GM19239 (cell line): ENCODE data around the gene PDLIM1.
A peak's percentile ranks its signal among the peaks of the same experiment; 100 is the strongest.

ENCODE experiments used
- DNase-seq: peaks from one replicate; pipeline ENCODE4 v3.0.0; 2011; ENCODE audit warnings: low spot score; ENCODE audit not compliant: insufficient read length
- FAIRE-seq: peaks from 2 replicates; lab custom pipeline; 2011; peaks lifted over from hg19 to GRCh38; lab: Jason Lieb, UNC

PDLIM1 gene

DNA sequence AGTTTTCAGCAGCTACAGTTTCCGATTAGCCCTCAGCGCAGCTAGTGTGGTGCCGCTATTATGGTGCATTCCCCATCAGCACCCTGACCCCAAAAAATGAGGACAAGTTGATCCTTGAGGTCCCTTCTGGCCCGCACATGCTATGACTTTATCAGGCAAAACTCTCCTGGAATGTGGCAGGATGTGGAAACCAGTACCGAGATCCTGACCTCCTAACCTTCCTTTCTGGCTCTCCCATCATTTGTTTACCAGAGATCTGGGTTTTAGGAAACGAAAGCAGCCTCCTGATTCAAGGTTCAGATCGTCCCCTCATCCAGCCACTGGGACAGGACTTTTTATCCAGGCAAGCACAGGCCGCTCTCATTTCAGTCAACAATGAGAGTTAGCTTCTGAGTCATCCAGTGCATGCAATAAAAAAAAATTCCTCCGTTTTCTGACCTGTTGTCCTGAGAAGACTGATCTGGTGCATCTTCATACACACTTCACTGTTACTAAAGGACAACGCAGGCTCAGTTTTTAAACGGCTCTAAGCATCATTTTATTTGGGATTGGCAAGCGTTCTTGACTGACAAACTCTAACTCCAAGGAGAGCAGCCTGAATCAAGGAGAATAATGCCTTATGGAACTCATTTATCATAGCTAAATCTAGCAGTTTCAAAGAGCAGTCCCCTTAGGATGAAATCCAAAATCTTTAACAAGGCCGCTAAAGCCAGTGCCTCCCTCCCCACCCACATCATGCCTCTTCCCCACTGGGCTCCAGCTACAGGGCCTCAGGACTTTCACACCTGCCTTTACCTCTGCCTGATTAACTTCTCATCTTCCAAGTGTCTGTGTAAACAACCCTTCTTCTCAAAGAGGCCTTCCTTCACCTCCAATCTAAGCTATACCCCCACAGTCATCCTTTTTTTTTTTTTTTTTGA lies 17.1 kb downstream of the PDLIM1 start:
- no peak for FAIRE-seq
- no peak for DNase-seq

DNA sequence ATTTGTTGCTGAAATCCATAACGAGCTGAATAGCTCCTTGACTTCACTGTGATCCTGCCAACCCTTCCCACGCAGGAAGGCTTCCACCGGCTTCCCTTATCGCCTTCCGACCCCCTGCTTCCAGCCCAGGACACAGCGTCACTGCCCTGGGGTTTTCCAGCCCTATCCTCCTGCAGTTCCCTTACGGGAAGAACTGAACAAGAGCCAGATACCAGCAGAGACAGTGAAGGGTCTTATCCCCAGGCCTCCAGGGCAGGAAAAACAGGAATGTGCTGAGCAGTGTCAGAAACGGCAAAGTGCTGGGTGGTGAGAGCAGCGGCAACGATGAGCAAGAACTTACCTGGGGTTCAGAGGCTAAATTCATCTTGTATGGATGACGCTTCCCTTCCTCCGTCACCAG lies 22.4 kb downstream of the PDLIM1 start:
- FAIRE-seq, result no peak
- no peak for DNase-seq

DNA sequence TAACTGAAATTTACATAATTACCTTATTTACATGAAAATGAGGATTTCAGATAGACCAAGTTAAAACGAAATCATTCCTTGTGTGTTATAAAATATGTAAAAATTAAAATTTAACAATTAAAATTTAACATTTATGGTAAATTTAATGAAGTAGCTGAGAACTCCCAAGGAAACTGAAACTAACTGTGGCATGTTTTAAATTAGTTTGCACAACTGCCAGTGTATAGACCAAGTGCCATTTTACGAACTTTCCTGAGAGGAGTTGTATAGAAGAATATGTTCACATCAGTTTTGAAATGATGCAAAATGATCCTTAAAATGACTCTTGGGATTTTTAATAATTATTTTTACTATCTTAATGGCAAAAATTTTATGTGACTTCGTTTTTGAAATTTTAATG lies 23.6 kb downstream of the PDLIM1 start:
- DNase-seq (no peak), FAIRE-seq (no peak)

DNA sequence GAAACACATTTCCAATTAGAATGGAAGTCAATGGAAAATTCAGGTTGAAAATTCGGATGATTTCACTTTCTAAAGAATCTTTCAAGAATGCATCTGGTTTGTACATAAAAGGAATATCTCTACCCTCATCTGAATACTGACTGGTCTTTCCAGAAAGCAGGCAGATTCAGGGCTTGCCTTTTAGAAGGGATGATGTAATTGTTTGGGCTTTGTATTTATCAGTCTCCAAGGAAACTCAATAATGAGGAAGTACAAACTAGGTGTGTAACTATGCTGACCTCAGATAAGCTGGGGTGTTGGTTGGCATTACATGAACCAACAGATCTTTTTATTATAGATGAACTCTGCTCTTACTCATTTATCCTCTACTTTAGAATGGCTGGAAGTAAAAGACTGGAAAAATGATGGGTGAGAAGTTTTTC lies 24.1 kb downstream of the PDLIM1 start:
- FAIRE-seq (peak; percentile 45), DNase-seq (peak; percentile 31)

DNA sequence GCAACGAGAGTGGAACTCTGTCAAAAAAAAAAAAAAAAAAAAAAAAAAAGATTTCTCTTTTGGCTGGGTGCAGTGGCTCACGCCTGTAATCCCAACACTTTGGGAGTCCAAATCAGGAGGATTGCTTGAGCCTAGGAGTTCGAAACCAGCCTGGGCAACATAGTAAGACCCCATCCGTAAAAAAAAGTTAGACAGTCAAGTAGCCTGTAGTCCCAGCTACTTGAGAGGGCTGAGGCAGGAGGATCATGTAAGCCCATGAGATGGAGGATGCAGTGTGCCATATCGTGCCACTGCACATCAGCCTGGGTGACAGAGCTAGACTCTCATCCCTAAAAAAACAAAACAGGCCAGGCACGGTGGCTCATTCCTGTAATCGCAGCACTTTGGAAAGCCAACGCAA lies 25.2 kb downstream of the PDLIM1 start:
- no peak for FAIRE-seq
- DNase-seq, result no peak

DNA sequence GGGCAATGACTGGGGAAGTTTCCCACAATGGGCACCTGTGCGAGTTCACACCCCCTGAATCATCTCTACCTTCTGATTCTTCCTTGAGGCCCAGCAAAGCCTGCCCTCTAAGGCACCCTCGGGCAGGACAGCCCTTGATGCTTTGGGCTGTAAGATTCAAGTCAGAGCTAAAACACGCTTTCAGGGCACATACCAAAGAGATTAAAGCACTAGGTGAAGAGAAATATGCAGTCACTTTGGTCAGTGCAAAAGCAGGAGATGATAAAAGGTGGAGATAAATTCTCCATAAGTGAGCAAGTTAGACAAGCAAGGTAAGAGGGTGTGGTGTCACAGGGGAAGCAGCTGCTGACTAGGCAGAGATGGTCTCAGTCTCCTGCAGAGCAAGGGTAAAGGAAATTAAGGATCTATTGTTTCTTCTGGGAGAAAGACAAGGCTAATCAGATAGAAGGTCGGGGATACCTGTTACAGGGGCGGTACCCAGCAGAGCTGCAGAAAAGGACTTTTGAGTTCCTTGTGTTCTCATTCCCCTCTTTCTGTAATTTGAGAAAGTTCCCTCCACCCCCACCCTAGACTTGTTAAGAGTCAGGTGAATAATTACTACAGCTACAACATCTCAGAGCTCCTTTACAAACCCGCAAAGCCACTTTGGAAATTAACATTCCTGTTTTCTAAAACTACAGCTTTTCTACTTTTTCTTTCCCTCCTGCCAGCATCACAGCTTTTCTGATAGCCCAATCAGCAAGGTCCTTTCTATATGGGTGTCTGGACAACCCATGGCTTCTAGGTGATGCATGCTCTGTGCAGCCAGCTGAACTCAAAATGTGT lies 26.4 kb downstream of the PDLIM1 start:
- FAIRE-seq, result no peak

DNA sequence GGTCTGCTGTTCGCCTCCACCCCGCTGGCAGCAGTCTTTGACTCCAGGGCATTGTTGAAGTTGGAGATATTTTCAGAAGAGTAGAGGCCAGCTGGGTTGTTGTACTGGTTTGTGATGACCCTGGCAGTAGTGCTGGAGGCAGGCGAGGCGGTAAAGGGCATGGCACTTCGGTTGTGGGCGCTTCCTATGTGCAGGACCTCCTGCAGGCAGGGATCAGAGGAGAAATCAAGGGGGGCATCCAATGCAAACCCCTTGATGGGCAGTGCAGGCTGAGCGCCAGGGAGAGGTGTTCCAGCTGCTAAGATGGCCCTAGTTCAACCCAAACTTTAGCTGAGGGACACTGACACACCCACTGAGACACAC lies 27.0 kb downstream of the PDLIM1 start:
- DNase-seq (no peak), FAIRE-seq (no peak)

More for the DNA sequence above, 26.4 kb downstream of the PDLIM1 start:
- DNase-seq, result no peak

DNA sequence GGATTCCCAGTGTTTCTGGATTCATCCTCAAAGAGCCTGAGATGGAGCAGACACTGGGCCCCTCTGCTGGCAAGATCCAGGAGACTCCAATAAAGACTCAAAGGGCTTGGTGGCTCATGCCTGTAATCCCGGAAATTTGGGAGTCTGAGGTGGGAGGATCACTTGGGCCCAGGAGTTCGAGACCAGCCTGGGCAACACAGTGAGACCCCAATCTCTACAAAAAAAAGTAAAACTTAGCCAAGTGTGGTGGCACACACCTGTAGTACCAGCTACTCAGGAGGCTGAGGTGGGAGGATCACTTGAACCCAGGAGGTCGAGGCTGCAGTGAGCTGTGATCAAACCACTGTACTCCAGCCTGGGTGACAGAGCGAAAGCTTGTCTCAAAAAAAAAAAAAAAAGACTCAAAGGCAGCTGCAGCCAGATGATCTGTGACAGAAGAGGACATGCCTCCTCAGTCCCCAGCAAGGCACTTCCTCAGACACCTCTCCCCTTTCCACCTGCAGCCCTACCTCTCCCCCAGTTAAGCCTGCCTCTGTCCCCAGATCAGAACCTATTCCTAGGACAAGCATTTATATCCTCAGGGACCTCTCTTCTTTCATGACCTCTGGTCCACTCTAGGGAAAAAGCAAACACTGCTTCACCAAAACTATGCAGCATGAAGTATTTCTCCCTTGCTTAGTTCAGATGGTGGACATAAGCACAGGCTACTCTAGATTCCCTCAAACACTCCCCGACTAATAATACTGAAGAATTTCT lies 27.9 kb downstream of the PDLIM1 start:
- no peak for DNase-seq
- no peak for FAIRE-seq

DNA sequence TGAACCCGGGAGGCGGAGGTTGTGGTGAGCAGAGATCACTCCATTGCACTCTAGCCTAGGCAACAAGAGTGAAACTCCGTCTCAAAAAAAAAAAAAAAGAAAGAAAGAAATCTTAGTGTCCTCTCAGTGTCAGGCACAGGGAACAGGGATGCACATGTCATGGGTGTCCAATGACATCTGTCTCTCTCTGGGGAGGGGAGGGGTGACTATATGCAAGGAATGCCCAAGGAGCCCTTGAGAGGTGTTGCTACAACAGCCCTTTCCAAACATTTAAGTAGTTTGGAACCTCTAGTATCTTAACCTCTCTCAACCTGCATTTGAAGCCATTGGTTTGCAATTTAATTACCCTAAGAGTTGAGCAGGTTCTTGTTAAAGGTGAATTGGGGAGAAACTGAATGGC lies 28.9 kb downstream of the PDLIM1 start:
- no peak for DNase-seq
- FAIRE-seq, result no peak

DNA sequence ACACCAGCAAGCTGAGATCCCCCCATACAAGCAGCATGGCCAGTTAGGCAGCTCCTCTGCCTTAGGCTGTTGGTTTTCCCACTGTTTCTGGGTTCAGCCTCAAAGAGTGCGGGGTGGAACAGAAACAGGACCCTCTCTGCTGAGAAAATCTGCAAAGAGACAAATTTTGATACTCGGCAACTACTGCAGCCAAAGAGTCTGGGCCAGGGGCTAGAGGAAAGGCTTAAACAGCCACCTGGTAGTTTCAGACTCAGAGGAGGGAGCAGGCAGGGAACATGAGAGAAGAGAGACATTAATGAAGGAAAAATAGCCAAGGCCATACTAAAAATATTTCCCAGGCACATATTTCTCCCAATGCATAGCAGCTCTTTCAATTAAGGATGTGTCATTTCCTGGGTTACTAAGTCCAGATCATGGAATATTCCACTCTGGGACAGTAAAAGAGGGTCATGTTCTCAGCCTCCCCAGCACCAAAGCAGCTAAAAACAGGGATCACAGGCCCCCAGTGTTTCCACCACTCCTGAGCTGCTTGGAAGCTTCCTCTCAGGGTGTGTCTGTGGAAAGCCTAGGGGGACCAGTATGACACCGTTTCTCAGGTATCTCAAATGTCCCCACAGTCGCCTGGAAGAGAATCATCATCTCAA lies 29.8 kb downstream of the PDLIM1 start:
- FAIRE-seq, result no peak
- DNase-seq, result no peak

DNA sequence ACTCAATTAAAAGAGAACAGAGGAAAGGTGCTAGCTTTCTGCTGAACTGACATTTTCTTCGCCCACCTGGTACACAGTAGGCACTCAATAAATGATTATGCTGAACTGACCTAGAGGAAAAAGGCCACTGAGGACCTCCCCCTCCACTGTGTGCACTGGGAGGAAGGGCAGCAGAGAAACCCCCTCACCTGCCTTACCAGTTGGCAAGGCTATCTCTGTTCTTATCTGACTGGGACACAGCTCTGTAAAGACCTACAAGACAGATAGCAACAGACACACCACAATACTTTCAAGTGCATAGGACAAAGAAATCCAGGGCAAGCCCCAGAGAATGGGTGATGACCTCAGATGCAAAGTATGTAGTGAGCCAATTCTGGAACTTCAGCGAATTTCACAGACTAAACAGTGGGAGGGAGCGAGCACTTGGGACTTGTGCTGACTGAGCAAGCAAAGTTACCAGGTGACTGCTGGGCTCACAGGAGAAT lies 30.4 kb downstream of the PDLIM1 start:
- no peak for DNase-seq
- FAIRE-seq, result no peak

DNA sequence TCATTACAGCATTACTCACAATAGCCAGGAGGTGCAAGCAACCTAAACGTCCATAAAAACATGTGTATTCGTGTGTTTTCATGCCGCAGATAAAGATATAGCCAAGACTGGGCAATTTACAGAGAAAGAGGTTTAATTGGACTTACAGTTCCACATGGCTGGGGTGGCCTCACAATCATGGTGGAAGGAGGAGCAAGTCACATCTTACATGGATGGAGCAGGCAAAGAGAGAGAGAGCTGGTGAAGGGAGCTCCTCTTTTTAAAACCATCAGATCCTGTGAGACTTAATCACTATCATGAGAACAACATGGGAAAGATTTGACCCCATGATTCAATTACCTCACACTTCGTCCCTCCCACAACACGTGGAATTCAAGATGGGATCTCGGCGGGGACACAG lies 33.0 kb downstream of the PDLIM1 start:
- DNase-seq (no peak), FAIRE-seq (no peak)

DNA sequence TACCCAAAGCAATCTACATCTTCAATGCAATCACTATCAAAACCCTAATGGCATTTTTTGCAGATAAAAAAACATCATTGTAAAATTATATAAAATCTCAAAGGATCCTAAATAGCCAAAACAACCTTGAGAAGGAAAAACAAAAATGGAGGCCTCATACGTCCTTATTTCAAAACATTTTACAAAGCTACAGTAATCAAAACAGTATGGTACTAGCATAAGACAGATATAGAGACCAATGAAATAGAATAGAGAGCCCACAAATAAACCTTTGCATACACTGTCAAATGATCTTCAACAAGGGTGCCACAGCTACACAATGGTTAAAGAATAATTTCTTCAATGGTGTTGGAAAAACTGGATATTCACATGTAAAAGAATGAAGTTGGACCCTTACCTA lies 34.5 kb downstream of the PDLIM1 start:
- no peak for DNase-seq
- peak; percentile 23 for FAIRE-seq

DNA sequence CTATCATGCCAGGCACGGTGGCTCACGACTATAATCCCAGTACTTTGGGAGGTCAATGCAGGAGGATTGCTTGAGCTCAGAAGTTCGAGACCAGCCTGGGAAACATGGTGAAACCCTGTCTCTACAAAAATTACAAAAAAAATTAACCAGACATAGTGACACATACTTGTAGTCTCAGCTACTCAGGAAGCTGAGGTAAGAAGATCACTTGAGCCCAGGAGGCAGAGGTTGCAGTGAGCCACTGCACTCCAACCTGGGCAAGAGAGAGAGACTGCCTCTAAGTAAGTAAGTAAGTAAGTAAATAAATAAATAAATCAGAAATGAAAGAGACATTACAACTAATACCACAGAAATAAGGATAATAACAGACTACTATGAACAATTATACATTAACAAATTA lies 36.2 kb downstream of the PDLIM1 start:
- DNase-seq, result no peak
- FAIRE-seq, result peak; percentile 72

DNA sequence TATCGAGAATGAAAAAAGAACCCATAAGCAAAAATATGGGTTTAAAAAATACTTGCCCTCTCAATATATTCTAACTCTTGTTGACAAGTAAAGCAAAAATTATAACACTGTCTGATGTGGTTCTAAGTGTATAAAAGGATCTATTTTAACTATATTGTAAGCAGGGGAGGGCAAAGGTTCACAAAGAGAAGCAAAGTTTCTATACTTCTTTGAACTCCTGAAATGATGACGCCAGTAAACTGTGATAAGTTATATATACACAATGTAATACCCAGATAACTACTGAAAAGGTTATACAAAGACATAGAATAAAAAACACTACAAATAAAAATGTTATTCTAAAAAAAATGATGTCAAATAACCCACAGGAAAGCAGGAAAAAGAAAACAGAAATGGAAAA lies 37.1 kb downstream of the PDLIM1 start:
- DNase-seq (no peak), FAIRE-seq (no peak)

DNA sequence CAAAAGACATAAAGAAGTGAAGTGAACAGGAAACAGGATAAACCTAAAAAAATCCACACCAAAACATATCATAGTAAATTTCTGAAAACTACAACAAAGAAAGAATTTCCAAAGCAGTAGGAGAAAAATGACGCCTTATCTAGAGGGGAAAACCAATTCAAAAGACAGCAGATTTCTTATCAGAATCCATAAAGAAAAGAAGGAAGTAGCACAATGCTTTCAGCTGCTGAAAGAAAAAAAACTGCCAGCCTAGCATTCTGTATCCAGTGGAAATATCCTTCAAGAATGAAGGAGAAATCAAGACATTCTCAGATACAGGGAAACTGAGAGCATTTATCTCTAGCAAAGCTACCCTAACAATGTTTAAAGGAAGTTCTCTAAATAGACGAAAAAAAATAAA lies 37.8 kb downstream of the PDLIM1 start:
- FAIRE-seq, result peak; percentile 37
- DNase-seq, result no peak

DNA sequence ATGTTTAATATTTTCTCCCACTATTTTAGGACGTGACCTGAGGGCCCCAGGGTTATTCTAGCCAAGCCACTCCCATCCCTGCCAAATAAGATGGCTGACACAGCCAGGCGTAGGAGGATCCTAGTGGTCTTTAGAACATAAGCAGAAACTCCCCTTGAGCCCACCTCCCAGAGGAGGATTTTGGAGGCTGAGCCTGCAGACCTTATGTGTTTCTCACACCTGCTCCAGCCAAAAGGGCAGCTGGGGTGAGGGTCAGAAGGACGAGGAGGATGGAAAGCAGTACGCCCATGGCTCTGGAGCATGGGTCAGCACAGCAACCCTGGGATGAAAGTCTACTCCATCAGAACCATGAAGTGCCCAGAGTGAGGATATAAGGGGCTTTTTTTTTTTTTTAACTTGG lies 39.9 kb downstream of the PDLIM1 start:
- FAIRE-seq (no peak), DNase-seq (no peak)

DNA sequence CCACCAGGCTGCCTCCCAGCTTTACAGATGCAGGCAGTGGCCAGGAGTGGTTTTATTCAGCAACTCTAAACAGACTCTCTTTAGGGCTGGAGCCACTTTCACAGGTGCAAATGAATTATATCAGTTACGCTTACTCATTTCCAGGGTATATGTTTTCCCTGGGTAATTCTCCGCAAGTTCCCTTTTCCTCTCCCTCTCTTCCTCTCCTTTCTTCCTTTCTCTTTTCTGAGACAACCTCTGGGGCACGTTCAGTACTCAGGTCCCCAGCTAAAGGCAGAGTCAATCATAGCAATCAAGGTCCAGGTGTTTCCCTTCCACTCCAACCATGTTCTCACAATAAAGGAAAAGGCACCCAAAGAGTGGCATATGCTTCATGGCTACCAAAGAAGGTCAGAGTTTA lies 41.3 kb downstream of the PDLIM1 start:
- no peak for FAIRE-seq
- DNase-seq, result no peak

DNA sequence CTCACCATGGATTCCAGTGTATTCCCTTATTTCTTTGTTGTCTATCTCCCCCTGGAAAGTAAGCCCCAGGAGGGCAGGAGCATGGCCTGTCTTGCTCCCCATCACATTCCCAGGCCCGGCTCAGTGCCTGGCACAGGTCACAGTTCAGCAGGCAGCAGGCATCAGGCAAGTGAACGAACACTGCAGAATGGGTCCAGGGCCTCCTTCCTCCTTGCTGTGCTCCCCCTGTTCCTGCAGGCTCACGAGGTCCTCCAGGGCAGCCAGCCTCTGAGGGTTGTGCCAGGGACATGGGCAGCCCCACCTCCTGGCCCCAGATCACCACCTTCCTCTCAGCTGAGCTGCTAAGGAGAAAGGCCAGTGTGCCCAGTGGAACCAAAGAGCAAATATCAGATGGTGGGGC lies 41.8 kb downstream of the PDLIM1 start:
- FAIRE-seq, result no peak

More for the DNA sequence above, 41.8 kb downstream of the PDLIM1 start:
- no peak for DNase-seq
